GM18508 (cell line): Measurements from ENCODE around the gene VAMP2.
"Not testable (repeated sequence)": the region's sequence is repeated elsewhere in the genome, so short reads cannot be mapped to it uniquely, and the experiment has no call there.

Experiments used
- ATAC-seq: cut with Tn5 transposase; IDR thresholded peaks from one replicate; pipeline ENCODE4 v1.9.1; 2021; ENCODE audit warnings: moderate number of reproducible peaks; ENCODE audit not compliant: insufficient read depth, unreplicated experiment

The VAMP2 gene

DNA sequence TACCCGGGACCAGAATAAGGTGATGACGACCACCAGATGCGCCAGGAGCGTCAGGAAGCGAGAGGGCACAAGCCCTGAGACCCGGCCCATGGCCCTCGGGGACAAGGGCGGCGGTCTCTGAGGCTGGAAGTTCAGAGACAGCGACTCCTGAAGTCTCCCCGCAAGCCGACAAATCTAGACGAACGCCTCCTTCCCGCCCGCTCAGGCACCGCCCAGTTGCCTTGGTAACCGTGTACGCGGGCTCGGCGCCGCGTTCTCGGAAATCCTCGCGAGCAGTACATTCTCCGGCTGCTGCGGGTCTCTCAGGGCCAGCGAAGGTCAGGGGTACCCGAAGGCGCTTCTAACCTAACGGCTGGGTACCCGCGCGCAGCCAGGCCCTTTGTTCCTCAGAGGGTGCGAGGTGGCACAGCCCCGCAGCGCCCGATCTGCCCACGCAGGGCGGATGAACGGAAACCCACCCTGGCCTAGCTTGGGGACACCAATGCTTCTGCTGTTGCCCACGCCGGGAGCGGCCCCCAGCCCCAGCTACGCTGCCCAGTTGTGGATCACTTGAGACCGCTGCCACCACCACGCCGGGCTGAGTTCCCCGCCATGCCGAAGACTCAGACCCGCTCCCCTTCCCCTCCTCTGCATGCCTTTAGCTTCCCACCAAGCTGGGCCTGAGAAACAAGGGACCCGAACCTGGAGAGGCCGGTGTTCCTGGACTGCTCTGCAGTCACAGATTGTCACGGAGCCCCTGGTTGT is 13.6 kb upstream of the VAMP2 start, which contains the start of gene TMEM107:
TMEM107 (minus strand) TSS at position 184 of the 744 bp plus-strand sequence; CDS start at position 90, 94 bp downstream.
- ATAC-seq: no peak

GRCh38 chr17:8175795-8176196 is 13.0 kb upstream of the VAMP2 start:
- ATAC-seq: no peak

GRCh38 chr17:8173871-8174322 is 11.1 kb upstream of the VAMP2 start:
- no peak for ATAC-seq

- ATAC-seq: peak; percentile 56
Observed at GRCh38 chr17:8173056-8173870, 10.5 kb upstream of the VAMP2 start.

DNA sequence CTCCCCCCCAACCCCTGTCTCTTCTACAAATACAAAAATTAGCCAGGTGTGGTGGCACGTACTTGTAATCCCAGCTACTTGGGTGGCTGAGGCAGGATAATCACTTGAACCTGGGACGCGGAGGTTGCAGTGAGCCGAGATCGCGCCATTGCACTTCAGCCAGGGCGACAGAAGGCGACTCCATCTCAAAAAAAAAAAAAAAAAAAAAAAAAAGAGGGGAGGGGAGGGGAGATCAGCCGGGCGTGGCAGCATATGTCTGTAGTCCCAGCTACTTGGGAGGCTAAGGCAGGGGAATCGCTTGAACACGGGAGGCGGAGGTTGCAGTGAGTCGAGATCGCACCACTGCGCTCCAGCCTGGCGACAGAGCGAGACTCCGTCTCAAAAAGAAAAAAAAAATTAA is 7.4 kb upstream of the VAMP2 start:
- not testable (repeated sequence) for ATAC-seq

DNA sequence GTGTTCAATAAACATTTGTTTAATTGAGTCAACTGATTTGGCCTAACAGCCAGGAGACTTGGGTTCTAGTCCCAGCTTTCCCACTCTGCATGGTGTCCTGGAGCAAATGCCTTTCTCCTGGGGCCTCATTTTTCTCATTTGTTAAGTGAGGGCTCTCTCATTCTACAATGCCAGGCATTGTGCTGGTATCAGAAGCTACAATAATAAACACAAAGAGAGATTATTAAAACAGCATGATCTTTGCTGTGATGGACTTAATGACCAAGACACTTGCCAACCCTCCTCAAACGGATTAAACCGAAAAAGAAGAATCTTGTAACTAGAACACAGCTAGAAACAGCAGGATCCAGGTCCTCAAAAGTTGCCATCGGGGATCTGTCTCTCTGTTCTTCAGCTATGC is 4.8 kb upstream of the VAMP2 start:
- no peak for ATAC-seq

DNA sequence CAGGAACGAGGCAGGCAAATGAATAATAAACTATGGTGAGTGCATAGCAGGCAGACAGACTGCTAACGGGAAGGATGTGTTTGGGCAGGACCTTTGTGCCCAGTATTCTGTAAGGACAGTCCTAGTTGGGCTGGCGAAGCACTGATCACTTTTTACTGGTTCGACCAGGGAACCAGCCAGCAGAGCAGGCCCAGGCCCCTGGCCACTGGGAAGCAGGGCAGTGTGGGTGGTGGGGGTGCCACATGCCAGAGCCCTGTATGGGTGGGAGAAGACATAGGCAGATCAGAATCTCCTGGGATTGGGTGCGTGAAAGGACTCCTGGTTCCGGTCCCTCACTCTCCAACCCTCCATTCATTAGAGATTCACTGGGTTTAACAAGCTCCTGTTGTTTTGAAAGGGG is 4.0 kb upstream of the VAMP2 start:
- no peak for ATAC-seq

DNA sequence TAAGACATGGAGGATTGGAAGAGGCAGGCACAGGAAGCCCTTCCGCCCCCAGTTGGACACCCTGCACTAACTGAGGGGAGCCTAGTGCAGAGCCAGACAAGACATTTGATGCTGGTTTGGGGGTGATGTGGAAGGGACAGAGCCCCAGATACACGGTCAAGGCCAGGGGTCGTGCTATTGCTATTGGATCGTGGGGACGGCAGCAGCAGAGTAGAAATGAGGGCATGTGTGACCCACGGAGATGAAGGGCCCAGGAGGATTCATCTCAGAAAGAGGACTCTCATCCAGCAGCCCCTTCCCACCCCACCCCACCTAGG is 2.0 kb upstream of the VAMP2 start:
- ATAC-seq: no peak

- no peak for ATAC-seq
Observed at GRCh38 chr17:8163978-8164814, 1.4 kb upstream of the VAMP2 start.

GRCh38 chr17:8162997-8163977 is 539 bp upstream of the VAMP2 start:
- no peak for ATAC-seq

DNA sequence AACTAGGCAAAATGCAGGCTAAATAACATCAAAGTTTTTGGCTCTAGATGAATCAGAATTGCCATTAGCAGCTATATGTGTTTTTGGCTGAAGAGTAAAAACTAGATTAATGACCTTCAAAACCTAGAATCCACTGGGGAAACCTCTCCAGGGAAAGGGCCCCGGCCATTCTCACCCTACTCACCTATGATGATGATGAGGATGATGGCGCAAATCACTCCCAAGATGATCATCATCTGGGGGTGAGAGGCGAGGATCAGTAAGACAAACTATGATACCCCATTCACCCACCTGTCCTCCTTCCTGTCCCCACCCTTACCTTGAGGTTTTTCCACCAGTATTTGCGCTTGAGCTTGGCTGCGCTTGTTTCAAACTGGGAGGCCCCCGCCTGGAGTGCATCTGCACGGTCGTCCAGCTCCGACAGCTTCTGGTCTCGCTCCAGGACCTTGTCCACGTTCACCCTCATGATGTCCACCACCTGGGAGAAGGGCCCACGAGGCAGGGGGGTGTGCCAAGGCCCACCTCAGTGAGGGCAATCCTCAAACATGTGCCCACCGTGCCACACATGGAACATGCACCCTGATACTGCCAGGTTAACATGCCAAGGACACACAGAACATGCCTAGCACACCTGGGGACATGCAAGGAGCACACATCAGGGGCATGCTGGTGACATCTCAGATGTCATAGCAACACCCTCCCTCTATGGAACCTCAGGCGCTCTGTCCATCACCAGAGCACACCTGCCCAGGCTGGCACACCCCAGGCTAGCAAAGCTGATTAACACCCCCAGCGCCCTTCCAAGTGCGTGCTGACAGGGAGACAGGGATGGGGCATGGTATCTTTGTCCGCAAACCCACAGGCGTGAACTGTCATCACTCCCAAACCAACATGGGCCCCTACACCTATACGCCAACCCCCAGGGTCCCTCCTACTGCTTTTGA is 1.2 kb downstream of the VAMP2 start:
- no peak for ATAC-seq

DNA sequence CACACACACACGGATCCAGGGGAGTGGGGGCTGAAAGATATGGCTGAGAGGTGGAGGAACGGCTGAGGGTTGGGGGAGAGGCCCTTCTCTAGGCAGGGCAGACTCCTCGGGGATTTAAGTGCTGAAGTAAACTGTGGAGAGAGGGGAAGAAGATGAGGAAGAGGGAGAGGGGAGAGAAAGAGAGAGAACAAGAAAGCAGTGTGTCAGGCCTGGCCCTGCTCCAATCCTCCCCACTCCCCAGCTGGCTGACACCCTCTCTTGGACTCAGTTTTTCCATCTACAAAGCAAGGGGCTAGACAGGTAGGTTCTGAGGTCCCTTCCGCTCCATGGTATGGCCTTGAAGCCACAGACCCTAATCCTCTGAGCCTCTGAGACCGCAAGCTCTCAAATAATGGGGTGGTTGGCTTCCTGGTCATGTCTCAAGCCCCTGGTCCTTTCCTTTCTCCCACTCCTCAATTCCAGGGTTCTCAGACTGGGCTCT is 2.0 kb downstream of the VAMP2 start:
- ATAC-seq: no peak

GRCh38 chr17:8160224-8160577 is 2.5 kb downstream of the VAMP2 start:
- no peak for ATAC-seq

DNA sequence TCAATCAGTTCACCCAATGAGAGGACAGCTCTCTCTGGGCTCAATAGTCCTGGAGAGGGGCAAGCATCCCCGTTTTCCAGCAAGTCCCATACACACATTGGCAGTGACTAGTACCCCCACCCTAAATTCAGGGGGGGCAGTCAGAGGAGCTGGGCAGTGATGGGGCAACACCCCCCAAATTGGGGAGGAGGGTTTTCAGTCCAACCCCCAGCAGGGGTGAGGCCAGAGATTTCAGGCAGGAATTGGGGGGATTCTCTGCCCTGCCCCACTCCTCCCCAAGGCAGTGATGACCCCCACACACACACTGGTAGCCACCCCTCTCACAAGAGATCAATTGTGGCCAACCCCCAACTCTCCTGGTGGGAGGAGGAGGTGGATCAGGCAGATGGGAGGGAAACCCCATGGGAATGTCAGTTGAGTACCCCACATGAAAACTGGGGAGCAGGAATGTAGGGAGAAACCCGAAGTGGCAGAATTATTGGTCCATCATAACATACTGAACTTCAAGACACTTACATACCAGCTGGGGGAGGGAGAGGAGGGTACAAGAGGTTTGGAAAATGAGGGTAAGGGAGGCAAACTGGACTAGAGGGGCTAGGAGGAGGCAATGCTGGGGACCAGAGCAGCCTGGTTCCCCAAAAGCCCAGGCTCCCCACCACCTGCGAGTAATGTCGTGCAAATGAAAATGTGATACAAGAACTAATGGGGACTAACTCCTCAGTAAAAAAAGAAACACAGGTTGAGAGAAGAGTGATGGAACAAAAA is 3.1 kb downstream of the VAMP2 start:
- ATAC-seq: no peak

DNA sequence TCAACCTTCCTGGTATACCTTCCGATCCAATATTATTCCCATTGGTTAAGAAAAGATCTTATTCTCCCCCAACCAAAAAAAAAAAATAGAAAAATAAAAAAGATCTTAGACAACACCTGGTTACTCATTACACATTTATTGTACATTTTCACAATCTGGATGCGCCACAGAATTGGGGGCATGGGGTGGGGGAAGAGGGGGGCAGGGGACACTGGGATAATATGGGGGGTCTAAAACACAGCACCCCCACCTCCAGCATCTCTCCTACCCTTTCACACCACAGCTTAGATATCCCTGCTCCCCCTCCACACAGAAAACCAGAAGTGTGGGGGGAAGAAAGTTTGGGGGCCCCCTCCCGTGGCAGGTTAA is 3.7 kb downstream of the VAMP2 start:
- ATAC-seq: no peak

DNA sequence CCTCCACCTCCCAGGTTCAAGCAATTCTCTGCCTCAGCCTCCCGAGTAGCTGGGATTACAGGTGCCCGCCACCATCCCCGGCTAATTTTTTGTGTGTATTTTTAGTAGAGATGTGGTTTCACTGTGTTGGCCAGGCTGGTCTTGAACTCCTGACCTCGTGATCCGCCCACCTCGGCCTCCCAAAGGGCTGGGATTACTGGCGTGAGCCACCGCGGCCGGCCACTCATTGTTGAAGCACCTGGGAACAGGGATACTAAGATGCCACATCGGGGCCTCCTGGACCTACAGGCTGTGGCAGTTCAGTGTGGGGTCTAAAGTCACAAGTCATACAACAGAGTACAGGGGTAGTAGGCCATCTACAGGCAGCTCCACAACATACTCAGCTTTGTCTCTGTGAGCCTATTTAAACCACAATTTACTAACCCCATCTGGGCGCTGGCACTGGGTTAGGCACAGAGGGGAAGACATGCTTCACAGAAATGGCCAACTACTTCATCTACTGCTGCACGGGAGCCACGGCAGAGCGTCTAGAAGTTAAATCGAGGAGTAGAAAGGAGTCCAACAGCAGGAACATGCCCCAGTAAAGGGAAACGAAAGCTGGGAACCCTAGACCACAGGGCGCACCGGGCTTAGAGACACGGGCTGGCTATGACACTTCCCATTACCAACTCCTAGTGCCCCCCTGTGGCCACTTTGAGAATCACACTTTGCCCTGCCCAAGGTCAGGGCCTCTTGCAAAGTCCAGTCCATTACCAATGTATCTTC is 4.3 kb downstream of the VAMP2 start:
- no peak for ATAC-seq
